HG03097 (cell line): ENCODE data around the gene EPB41L1.

Source experiments
- ATAC-seq: cut with Tn5 transposase; IDR thresholded peaks from one replicate; pipeline ENCODE4 v1.9.1; 2021; ENCODE audit not compliant: unreplicated experiment, low FRiP score

Gene EPB41L1

GRCh38 chr20:36273414-36274180, 119.1 kb downstream of the EPB41L1 start:
- ATAC-seq, result no peak

DNA sequence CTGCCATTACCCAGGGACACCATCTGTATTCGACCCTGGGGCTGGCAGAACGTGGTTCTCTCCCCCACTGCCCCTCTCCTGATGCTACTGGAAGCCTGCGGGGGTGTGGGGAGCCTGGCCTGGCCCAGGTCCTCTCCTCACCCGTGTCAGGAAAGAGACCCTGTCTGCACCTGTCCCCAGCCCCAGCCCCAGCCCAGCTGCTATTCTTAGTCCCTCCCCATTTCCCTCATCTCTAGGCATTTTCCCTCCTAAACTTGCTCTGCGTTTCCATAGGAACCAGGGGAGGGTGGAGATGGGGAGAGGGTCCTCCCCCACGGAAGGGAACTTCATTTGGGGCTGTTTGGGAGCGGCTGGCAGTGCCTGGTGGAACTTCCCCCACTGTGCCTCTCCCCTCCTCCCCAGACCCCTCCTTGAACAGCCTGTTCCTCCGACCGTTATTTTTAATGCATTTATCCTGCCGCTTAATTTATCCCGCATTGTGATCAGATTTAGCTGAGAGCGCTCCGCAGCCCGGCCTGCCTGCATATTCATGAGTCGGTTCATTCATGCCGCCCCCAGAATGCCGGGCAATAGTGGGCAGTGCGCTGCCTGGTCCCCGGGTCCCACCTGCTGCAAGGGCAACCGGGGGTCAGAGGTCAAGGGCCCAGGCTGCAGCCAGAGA, 119.8 kb downstream of the EPB41L1 start:
- ATAC-seq, result no peak

GRCh38 chr20:36275011-36275410, 120.5 kb downstream of the EPB41L1 start:
- ATAC-seq, result no peak

DNA sequence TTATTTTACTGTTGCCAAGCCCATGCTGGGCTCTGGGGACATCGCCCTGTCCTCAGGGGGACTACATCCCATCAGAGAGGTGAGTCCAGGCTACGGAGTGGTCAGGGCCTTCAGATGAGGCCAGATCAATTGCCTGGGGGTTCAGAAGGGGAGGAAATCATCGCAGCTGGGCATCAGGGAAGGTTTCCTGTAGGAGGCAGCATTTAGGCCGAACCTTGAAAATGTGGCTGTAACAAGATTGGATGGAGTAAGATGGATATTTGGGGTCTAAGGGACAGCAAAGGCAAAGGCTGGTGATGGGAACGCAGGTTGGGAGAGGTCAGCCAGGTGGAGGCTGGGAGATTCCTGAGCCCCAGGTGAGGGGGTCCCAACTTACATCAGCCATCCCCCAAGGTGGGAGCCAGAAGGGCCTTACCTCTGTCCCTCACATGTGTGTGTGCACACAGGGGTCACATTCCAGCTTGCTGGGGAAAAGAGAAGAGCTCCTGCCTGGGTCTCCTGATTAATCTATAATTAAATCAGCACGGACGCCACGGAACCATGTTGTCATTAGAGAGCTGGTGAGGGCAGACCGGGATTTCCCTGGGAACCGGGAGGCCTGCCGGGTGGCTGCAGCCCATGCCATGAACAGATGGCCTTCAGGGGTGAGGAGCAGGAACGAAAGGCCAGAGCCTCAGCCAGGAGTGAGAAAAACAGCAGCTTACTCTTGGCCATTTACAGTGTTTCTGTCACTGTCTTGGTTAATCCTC, 121.1 kb downstream of the EPB41L1 start:
- no peak for ATAC-seq

GRCh38 chr20:36277546-36277945, 123.0 kb downstream of the EPB41L1 start:
- ATAC-seq, result no peak

GRCh38 chr20:36279362-36279761, 124.8 kb downstream of the EPB41L1 start:
- ATAC-seq, result no peak

GRCh38 chr20:36279776-36280175, 125.2 kb downstream of the EPB41L1 start:
- no peak for ATAC-seq

- no peak for ATAC-seq
Measured at GRCh38 chr20:36281785-36282380, 127.3 kb downstream of the EPB41L1 start.
